ENCODE results near the gene NUP210L.

The NUP210L gene

GRCh38 chr1:153963850-153964331, 191.0 kb downstream of the NUP210L start:
- peak; percentile 82 for DNase-seq (ENCODE audit: low spot score)

DNA sequence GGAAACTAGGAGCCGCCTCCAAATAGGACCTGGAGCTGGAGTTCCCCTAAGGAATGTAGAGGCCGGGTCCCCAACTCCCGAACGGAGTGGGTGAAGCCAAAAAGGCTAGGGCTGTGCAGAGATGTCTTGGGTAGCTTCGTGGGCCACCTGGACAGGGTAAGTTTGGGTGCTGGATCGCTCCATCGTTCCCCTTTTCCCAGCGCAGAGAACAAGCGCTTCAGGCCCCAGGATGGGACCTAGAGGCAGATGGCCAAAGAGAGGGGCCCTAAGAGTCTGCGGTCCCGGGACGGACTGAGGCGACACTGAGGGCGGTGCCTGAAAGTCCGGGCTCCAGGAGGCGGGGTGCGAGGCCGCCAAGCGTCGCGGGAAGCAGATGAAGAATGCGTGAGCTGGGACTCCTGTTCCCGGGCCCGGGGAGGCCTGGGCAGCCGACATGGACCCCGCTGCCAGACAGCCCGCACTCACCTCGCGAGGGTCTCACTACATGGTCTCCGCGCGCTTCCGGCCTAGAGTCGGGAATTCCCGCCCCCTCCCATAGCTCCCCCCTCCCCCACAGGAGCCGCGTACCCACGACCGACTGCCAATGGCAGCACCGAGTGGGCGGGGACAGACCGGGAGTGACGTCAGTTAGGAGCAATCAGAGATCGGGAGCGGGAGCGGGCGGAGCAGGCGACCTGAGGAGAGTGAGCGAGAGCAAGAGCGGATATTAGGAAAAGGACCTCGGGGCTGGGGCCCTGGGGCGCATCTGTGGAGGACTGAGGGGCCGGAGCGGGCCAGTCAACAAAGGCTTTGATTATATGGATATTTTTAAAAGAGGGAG, 191.6 kb downstream of the NUP210L start, which contains the start of gene SLC39A1:
SLC39A1 (minus strand) TSS at position 508 of the 820 bp plus-strand sequence. CDS start 822 bp downstream, outside the sequence.
- peak; percentile 96 for DNase-seq (ENCODE audit: low spot score)

GRCh38 chr1:153962088-153963029, 192.5 kb downstream of the NUP210L start:
- peak; percentile 62 for DNase-seq (ENCODE audit: low spot score)

GRCh38 chr1:153961421-153961820, 193.5 kb downstream of the NUP210L start:
- no peak for DNase-seq (ENCODE audit: low spot score)

- no peak for DNase-seq (ENCODE audit: low spot score)
These were observed 194.7 kb downstream of the NUP210L start for GRCh38 chr1:153960206-153960605.

DNA sequence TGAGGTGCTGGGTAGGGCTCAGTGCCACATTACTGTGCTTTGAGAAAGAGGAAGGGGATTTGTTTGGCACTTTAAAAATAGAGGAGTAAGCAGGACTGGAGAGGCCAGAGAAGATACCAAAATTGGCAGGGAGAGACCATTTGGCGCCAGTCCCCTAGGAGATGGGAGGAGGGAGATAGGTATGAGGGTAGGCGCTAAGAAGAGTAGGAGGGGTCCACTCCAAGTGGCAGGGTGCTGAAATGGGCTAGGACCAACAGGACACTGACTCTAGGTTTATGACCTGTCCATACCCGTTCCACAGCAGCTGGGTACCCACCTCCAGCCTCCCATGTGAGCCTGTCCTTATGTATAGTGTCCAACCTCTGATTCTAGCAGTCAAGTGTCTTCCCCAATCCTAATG, 195.4 kb downstream of the NUP210L start:
- no peak for DNase-seq (ENCODE audit: low spot score)

DNA sequence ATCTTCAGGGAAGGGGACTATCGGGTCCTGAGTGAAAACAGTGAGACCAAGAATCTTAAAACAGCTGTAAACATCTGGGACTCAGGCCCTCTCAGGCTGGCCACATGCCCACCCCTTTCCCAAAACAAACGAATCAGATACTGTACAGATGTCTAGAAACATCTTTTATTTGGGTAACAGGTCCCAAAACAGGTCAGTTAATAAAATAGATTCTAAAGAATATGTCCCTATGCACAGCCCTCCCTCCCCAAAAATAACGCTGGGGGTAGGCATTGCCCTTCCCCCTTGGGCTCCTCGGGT, 196.0 kb downstream of the NUP210L start:
- DNase-seq (ENCODE audit: low spot score) = no peak

- peak; percentile 98 for DNase-seq (ENCODE audit: low spot score)
These were observed 196.5 kb downstream of the NUP210L start, which contains the start of gene CRTC2 for GRCh38 chr1:153958111-153958960. TSS of gene CRTC2 (minus strand) at chr1:153958612. CDS start at chr1:153958497, 115 bp downstream.

DNA sequence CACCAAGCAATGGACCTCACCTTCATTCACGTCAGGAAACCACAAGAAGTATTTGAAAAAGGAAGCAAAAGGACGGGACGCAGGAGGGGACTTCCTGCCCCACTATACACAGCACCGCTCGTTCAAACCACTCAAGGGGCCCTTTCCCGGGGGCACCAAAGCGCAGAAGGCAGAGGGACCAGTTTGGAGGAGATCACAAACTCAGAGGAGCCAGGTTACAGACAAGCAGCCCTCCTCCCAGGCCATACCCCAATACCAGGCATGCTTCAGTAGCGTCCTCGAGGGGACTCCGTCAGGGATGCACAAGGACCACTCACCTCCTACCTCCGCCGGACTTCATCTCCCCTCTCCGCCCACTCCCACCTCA, 197.1 kb downstream of the NUP210L start:
- peak; percentile 20 for DNase-seq (ENCODE audit: low spot score)

DNA sequence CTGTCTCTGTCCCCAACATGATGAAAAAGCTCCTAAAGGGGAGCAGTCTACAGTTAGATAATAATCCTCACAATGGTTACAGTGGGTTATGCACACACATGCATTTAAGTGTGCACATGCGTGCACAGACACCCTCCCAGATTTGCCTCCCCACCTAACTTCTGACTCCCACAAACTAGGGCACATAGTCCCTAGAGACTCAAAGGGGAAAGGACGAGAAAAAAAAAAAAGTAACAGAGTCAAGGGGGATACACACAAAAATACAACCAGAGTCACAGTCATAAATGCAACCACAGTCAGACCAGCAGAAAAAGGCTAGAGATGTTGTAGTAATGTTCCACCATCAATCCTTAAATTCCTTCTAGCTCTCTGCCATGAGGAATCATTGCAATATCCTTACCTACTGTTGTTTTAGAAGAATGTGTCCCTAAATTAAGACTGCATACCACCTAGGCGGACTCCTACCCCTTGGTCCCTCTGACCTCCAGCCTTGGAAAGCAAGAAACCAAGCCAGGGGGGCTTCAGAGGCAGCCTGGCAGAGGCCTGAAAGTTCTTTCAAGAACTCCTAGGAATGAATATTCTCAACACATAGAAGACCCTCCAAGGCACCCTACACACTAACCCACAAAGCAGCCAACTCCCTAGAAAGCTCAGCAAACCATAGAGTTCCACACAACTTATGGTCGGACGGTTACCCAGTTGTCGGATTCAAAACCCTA, 197.7 kb downstream of the NUP210L start:
- no peak for DNase-seq (ENCODE audit: low spot score)

GRCh38 chr1:153954826-153955225, 200.0 kb downstream of the NUP210L start:
- no peak for DNase-seq (ENCODE audit: low spot score)

- DNase-seq (ENCODE audit: low spot score) = no peak
These were observed 201.0 kb downstream of the NUP210L start for GRCh38 chr1:153953859-153954365.

- no peak for DNase-seq (ENCODE audit: low spot score)
These were observed 203.1 kb downstream of the NUP210L start for GRCh38 chr1:153951801-153952200.

DNA sequence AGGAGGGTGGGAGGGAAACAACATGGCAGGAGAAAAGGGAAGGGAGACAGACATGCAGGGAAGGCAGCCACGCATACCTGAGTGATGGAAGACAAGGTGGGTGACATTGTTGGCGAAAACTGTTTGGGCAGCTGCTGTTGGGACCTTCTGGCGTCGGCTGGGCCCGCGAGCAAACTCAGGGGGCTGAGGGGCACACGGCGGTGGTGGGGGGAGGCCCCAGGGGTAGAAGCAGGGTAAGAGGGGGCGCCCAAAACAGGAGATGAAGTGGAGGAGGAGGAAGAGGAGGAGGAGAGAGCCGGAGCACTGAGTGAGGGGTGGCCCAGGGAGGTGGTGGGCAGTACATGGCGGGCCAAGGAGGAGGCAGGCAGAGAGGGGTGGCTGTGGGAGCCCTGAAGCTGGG, 203.7 kb downstream of the NUP210L start:
- DNase-seq (ENCODE audit: low spot score) = no peak

DNA sequence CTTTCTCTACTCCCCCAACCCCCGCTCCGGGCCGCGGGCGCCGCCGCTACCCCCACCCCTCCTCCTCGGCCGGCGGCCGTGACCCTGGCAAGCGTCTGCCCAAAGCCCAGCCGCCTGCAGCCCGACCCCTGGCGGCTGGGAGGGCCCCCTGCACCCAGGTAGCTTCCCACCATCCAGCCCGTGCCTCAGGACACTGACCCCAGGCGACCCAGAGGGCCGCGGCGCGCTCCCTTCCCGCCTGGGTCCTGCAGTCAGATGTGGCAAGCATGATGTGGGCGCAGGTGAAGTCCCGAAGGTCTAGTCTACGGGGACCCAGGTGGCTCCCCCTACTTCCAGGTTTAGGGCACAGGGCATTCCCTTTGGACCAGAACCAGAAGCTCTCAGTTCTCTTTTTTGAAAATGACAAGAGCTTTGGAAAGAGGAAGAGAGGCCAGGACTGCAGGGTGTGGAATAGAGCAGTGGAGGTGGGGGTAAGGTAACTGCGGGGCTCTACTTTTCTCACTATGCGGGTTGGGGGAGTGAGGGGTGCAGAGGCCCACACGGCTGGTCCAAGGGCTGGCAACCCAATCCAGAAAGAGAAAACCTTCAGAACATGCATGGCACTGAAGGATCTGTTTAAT, 208.1 kb downstream of the NUP210L start, which contains the start of gene DENND4B:
DENND4B (minus strand) TSS at position 97 of the 620 bp plus-strand sequence. CDS start 2,344 bp downstream, outside the sequence.
- peak; percentile 80 for DNase-seq (ENCODE audit: low spot score)

GRCh38 chr1:153945795-153946621, 208.9 kb downstream of the NUP210L start:
- peak; percentile 45 for DNase-seq (ENCODE audit: low spot score)

- DNase-seq (ENCODE audit: low spot score) = no peak
These were observed 209.6 kb downstream of the NUP210L start for GRCh38 chr1:153945131-153945794.

- no peak for DNase-seq (ENCODE audit: low spot score)
These were observed 210.1 kb downstream of the NUP210L start for GRCh38 chr1:153944827-153945117.

Data from SW480 (cell line).